MCF 10A (cell line): ENCODE measurements around the gene NMT2. TPM values are rescaled to one million over a fixed set of nuclear protein-coding genes. Genes with fewer than 3 reads are reported as not detected.
A peak's percentile ranks its signal among the peaks of the same experiment; 100 is the strongest.

Experiments
- BruUV-seq: library from RNA; stranded (reverse); fragments of 400-500 nt; replicated peaks from 2 replicates; lab custom pipeline; 2021; lab: Mats Ljungman, UMichigan
- CTCF ChIA-PET: fragments of 300-600 bp; sonication (Branson Sonifier 250); formaldehyde crosslinking; extraction: SDS; loops from one replicate; lab custom pipeline; 2021; ENCODE audit warnings: antibody characterized with exemption, inconsistent platforms; lab: Yijun Ruan, JAX
- POLR2A ChIA-PET: fragments of 300-600, 350-650 bp; sonication (Branson Sonifier 250); formaldehyde crosslinking; extraction: SDS; loops from one replicate; lab custom pipeline; 2020; ENCODE audit warnings: antibody characterized with exemption, inconsistent platforms; lab: Yijun Ruan, JAX
- DNase-seq: peaks from one replicate; pipeline ENCODE4 v3.0.0-alpha.2; 2018; ENCODE audit not compliant: unreplicated experiment
- H3K27ac Mint-ChIP-seq: one replicate; pipeline ENCODE4 v1.8.0; 2022; ENCODE audit warnings: mild to moderate bottlenecking, low read depth, mixed read lengths; ENCODE audit not compliant: unreplicated experiment
- H3K27me3 Mint-ChIP-seq: one replicate; pipeline ENCODE4 v1.8.0; 2022; ENCODE audit warnings: mixed read lengths; ENCODE audit not compliant: insufficient read depth, unreplicated experiment
- H3K36me3 Mint-ChIP-seq: one replicate; pipeline ENCODE4 v1.8.0; 2022; ENCODE audit warnings: mild to moderate bottlenecking, moderate library complexity, mixed read lengths; ENCODE audit not compliant: insufficient read depth, unreplicated experiment
- H3K4me1 Mint-ChIP-seq: one replicate; pipeline ENCODE4 v1.8.0; 2022; ENCODE audit warnings: mixed read lengths; ENCODE audit not compliant: insufficient read depth, unreplicated experiment
- H3K4me3 Mint-ChIP-seq: one replicate; pipeline ENCODE4 v1.8.0; 2022; ENCODE audit warnings: mild to moderate bottlenecking, moderate library complexity, mixed read lengths; ENCODE audit not compliant: unreplicated experiment
- H3K9me3 Mint-ChIP-seq: one replicate; pipeline ENCODE4 v1.8.0; 2022; ENCODE audit warnings: mixed read lengths; ENCODE audit not compliant: unreplicated experiment
- CTCF ChIP-seq: fragments of 200-600 bp; IDR thresholded peaks from one replicate; pipeline ENCODE4 v1.8.0; 2022; ENCODE audit warnings: antibody characterized with exemption, mild to moderate bottlenecking; ENCODE audit not compliant: unreplicated experiment
- intact Hi-C: fragments of 100-400 bp; cut with micrococcal nuclease; formaldehyde crosslinking; loops from 2 replicates; pipeline ENCODE4 v1.14.1; 2022
- total RNA-seq: library from RNA; stranded (reverse); gene quantifications from 2 replicates; pipeline ENCODE4 v1.2.3, GENCODE V29; 2022

The NMT2 gene
- total RNA-seq, 1 experiment from 2014 or later: 9.6 TPM

DNA sequence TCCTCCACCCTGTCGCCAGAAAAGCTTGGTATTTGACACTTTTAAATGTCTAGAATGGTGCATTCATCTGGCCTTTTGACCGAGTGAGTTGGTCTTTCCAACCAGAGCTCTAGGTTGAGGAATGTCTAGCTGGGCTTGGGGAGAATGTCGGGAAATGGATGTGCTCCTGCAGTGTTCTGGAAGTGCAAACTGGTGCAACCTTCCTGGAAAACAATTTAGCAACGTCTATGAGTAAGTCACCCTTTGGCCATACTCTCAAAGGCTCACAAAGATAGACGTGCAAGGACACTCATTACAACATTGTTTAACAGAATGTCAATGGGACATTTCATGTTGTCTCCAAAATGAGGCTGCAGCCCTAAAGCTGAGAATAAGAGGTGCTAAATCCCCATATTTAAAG, 12.2 kb upstream of the NMT2 start:
- BruUV-seq: no TSS peak
- no peak overlapping the region for H3K27ac Mint-ChIP-seq
- H3K27me3 Mint-ChIP-seq: no peaks in the 10 kb centered on the region
- peak; percentile 73 for DNase-seq
- peaks cover 3% of the 10 kb centered on the region for H3K36me3 Mint-ChIP-seq
- intact Hi-C loops: no loop called here
- H3K4me1 Mint-ChIP-seq: peaks cover 14% of the 10 kb centered on the region
- POLR2A ChIA-PET: interaction anchor here (1.7 kb wide), 1 partner anchor 9 kb away, joined by 7 read pairs; no protein-coding TSS in a partner anchor
- H3K9me3 Mint-ChIP-seq: peaks cover 4% of the 10 kb centered on the region
- TF ChIP-seq CTCF: no peak
- H3K4me3 Mint-ChIP-seq: no peak overlapping the region
- CTCF ChIA-PET: interaction anchor here (0.6 kb wide), 1 partner anchor 207 kb away, joined by 3 read pairs; no protein-coding TSS in a partner anchor

DNA sequence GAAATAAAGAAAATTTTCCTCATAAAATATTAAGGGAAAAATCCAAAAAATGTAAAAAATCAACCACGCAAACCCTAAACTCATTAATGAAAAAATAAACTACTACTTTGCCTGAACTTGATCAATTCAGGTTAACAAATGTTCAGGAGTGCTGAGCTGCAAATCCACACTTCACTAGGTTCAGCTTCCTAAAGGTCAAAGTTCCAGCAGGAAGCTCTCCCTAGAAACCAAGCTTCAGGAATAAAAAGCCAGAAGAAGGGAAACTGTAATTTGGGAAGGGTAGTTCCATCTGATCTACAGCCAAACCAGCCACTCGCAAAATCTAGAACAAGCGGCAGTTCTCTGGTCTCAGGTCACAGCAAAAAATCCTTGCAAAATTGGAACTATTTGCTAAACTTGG, 7.8 kb upstream of the NMT2 start:
- Mint-ChIP-seq H3K36me3 (peaks cover 6% of the 10 kb centered on the region), H3K27ac (no peak overlapping the region), H3K27me3 (no peaks in the 10 kb centered on the region), H3K4me1 (peaks cover 11% of the 10 kb centered on the region), H3K4me3 (no peak overlapping the region), H3K9me3 (no peaks in the 10 kb centered on the region)
- no peak for DNase-seq
- intact Hi-C loops: no loop called here
- ChIA-PET CTCF (interaction anchor here (0.8 kb wide), 1 partner anchor 9 kb away, joined by 3 read pairs; no protein-coding TSS in a partner anchor), POLR2A (interaction anchor here (1.0 kb wide), 1 partner anchor 10 kb away, joined by 3 read pairs; no protein-coding TSS in a partner anchor)
- no TSS peak for BruUV-seq
- TF ChIP-seq CTCF: no peak

GRCh38 chr10:15175587-15175986, 7.1 kb upstream of the NMT2 start:
- peaks cover 6% of the 10 kb centered on the region for H3K36me3 Mint-ChIP-seq
- intact Hi-C loops: no loop called here
- POLR2A ChIA-PET: interaction anchor here (1.0 kb wide), 1 partner anchor 11 kb away, joined by 3 read pairs; no protein-coding TSS in a partner anchor
- TF ChIP-seq CTCF: no peak
- H3K9me3 Mint-ChIP-seq: no peaks in the 10 kb centered on the region
- CTCF ChIA-PET: no interaction called here
- H3K27me3 Mint-ChIP-seq: no peaks in the 10 kb centered on the region
- peaks cover 10% of the 10 kb centered on the region for H3K4me1 Mint-ChIP-seq
- H3K4me3 Mint-ChIP-seq: no peak overlapping the region
- no peak for DNase-seq
- BruUV-seq: no TSS peak
- H3K27ac Mint-ChIP-seq: no peak overlapping the region

DNA sequence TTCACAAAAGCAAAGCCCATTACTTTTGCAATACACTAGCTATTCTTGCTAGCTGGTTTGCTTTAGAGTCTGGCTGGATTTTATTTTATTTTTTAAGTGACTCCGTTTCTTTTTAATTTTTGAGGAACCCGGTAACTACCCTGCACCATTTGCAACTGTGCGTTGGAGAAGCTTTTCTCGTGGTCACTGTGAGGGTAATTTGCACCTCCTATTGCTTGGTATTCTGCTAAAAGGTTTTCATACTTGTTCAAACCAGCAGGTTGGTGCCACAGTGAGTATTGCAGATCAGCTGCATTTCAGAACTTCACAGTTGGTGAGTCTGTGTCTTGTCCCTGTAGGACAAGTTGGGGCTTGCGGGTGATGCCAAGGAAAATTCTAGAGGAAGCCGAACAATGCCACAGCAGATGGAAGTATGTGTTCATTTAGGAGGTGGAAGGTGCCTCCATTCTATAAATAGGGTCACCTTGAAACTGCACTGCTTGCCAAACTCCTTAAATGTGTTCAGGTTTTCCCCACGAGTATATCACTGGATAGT, 3.9 kb upstream of the NMT2 start:
- ChIA-PET POLR2A (interaction anchor here (0.6 to 1.5 kb wide), 4 partner anchors 9 to 29 kb away, joined by 3 to 7 read pairs (median 4); no protein-coding TSS in a partner anchor), CTCF (interaction anchor here (0.7 kb wide), 1 partner anchor 86 kb away, joined by 3 read pairs; no protein-coding TSS in a partner anchor)
- Mint-ChIP-seq H3K9me3 (no peaks in the 10 kb centered on the region), H3K27ac (peak overlapping the region; percentile 8), H3K4me1 (peaks cover 15% of the 10 kb centered on the region), H3K27me3 (no peaks in the 10 kb centered on the region), H3K4me3 (no peak overlapping the region), H3K36me3 (peaks cover 13% of the 10 kb centered on the region)
- peak; percentile 46 for DNase-seq
- TF ChIP-seq CTCF: no peak
- intact Hi-C loops: no loop called here
- BruUV-seq: no TSS peak
